Right lobe of liver (tissue), 6 donors: ENCODE data around the gene PRDM16. TPM values are rescaled to one million over a fixed set of nuclear protein-coding genes. Genes with fewer than 3 reads are reported as not detected.

Source experiments
- ATAC-seq, 4 donors: fragments of 200-7000 bp; cut with Tn5 transposase; one replicate each; pipeline ENCODE4 v1.9.1; 2020; ENCODE audit warnings: mild to moderate bottlenecking in 4 of 4, moderate library complexity in 4 of 4
- DNase-seq, 3 donors: peaks; one replicate each; pipeline ENCODE4 v3.0.0-alpha.2; 2020
- H3K27ac ChIP-seq, 3 donors: fragments of 200-600 bp; one replicate each; pipeline ENCODE4 v1.8.0; 2022
- H3K27me3 ChIP-seq, 2 donors: fragments of 200-600 bp; one replicate each; pipeline ENCODE4 v1.8.0; 2022
- H3K36me3 ChIP-seq, 4 donors: fragments of 200-600 bp; sonication (generic) in 1 of 4; one replicate each; pipeline versions ENCODE4 v1.5.1 to v1.8.0; 2017 to 2022; ENCODE audit warnings: control low read depth in 1 of 4
- H3K4me1 ChIP-seq, 4 donors: fragments of 200-600 bp; sonication (generic) in 1 of 4; one replicate each; pipeline versions ENCODE4 v1.5.1 to v1.8.0; 2017 to 2022; ENCODE audit warnings: control low read depth in 1 of 4
- H3K4me3 ChIP-seq, 3 donors: fragments of 200-600 bp; one replicate each; pipeline ENCODE4 v1.8.0; 2022
- H3K9me3 ChIP-seq, 4 donors: fragments of 200-600 bp; sonication (generic) in 1 of 4; one replicate each; pipeline versions ENCODE4 v1.5.1 to v1.8.0; 2017 to 2022; ENCODE audit warnings: control low read depth in 1 of 4
- CTCF ChIP-seq, 4 donors: fragments of 200-600 bp in 3 of 4; fragments of 450-650 bp in 1 of 4; IDR thresholded peaks; one replicate each; pipeline versions ENCODE4 v1.5.1 to v1.8.0; 2016 to 2022; ENCODE audit warnings: antibody characterized with exemption in 4 of 4, mild to moderate bottlenecking in 2 of 4
- POLR2A ChIP-seq: fragments of 450-650 bp; IDR thresholded peaks from one replicate; pipeline ENCODE4 v1.6.1; 2017; ENCODE audit warnings: antibody characterized with exemption, mild to moderate bottlenecking
- WGBS: methylation state at CpG from one replicate; pipeline ENCODE4 v1.1.6; 2018; ENCODE audit warnings: low coverage, low lambda C conversion rate; ENCODE audit not compliant: insufficient coverage; ENCODE audit errors: missing lambda C conversion rate; 5-methylcytosine and 5-hydroxymethylcytosine counted together
- intact Hi-C, 2 donors: fragments of 100-400 bp; cut with DNase I; formaldehyde crosslinking; loops; one replicate each; pipeline versions ENCODE4 v1.11.2 to v1.14.1; 2022
- total RNA-seq, 6 experiments: library from RNA; depleted of rRNA in 2 of 6; stranded (reverse); fragments of >200 nt in 2 of 6; fragmentation: NEBNext Ultra II Directional in 3 of 6; extraction: Animal tissue kit (Norgen Biotek cat#: 25700) in 3 of 6; gene quantifications; one replicate each; pipeline versions ENCODE4 v1.1.0 to v1.2.4, GENCODE V29; 2016 to 2023
- donor health status: DM: no; HTN: yes; CAD: no.
- donor health status: DM: no; HTN: no; CAD: no.
- donor health status: DM: no; HTN: no; CAD: no.
- donor health status: DM: no; HTN: yes; CAD: no.
- donor health status: DM: no; HTN: yes; CAD: no.

PRDM16 gene
- total RNA-seq, 6 experiments from 2014 or later, result 0.06 to 0.75 (median 0.28) TPM

- TF ChIP-seq POLR2A (no peak), CTCF (IDR thresholded peaks at IDR 0.05) (no peak)
- Histone ChIP-seq H3K9me3 (no peaks in the 10 kb centered on the region), H3K27me3 (no peaks in the 10 kb centered on the region), H3K36me3 (no peaks in the 10 kb centered on the region), H3K4me1 (no peaks in the 10 kb centered on the region), H3K4me3 (no peak overlapping the region), H3K27ac (no peak overlapping the region)
- 40% methylated on average over 4 of the region's 29 CpGs for WGBS
- no peak for ATAC-seq
- intact Hi-C loops, result no loop called here
- no peak for DNase-seq
These were observed 203.5 kb downstream of the PRDM16 start for GRCh38 chr1:3272321-3273045.

- ATAC-seq, result no peak
- 87% methylated on average over 3 of the region's 4 CpGs for WGBS
- H3K9me3 ChIP-seq, result no peaks in the 10 kb centered on the region
- no peak overlapping the region for H3K27ac ChIP-seq
- DNase-seq, result no peak
- no peaks in the 10 kb centered on the region for H3K36me3 ChIP-seq
- H3K4me1 ChIP-seq, result no peaks in the 10 kb centered on the region
- no peak overlapping the region for H3K4me3 ChIP-seq
- H3K27me3 ChIP-seq, result no peaks in the 10 kb centered on the region
- intact Hi-C loops, result no loop called here
- no peak for TF ChIP-seq POLR2A
- TF ChIP-seq CTCF (IDR thresholded peaks at IDR 0.05), result no peak
These were observed 204.4 kb downstream of the PRDM16 start for GRCh38 chr1:3273447-3273846.

GRCh38 chr1:3274972-3275371, 206.0 kb downstream of the PRDM16 start:
- no peak for TF ChIP-seq CTCF (IDR thresholded peaks at IDR 0.05)
- no peak for TF ChIP-seq POLR2A
- intact Hi-C loops, result no loop called here
- DNase-seq (no peak), ATAC-seq (no peak)
- Histone ChIP-seq H3K4me3 (no peak overlapping the region), H3K27ac (no peak overlapping the region), H3K9me3 (no peaks in the 10 kb centered on the region), H3K36me3 (no peaks in the 10 kb centered on the region), H3K4me1 (no peaks in the 10 kb centered on the region), H3K27me3 (no peaks in the 10 kb centered on the region)
- WGBS, result 76% methylated on average over 8 of the region's 12 CpGs

GRCh38 chr1:3275471-3276340, 206.7 kb downstream of the PRDM16 start:
- no peak for ATAC-seq
- no peak for TF ChIP-seq POLR2A
- TF ChIP-seq CTCF (IDR thresholded peaks at IDR 0.05), result no peak
- H3K27ac ChIP-seq, result no peak overlapping the region
- no peak overlapping the region for H3K4me3 ChIP-seq
- H3K36me3 ChIP-seq, result no peaks in the 10 kb centered on the region
- WGBS, result 83% methylated on average over 17 of the region's 37 CpGs
- intact Hi-C loops, result no loop called here
- H3K27me3 ChIP-seq, result no peaks in the 10 kb centered on the region
- no peaks in the 10 kb centered on the region for H3K4me1 ChIP-seq
- DNase-seq, result no peak
- H3K9me3 ChIP-seq, result no peaks in the 10 kb centered on the region
